B cell (primary cell): ENCODE data around the gene ADAM17. TPM values are rescaled to one million over a fixed set of nuclear protein-coding genes. Genes with fewer than 3 reads are reported as not detected.

Experiments used
- ATAC-seq: fragments of 200-7000 bp; cut with Tn5 transposase; one replicate; pipeline ENCODE4 v1.10.0; 2021; ENCODE audit warnings: low read depth, mild to moderate bottlenecking, moderate number of reproducible peaks, moderate library complexity
- CTCF ChIA-PET: fragments of 350-600 bp; sonication (Branson Sonifier 250); formaldehyde crosslinking; loops from one replicate; lab custom pipeline; 2021; ENCODE audit warnings: antibody characterized with exemption, inconsistent platforms; lab: Charles Lee
- POLR2A ChIA-PET: fragments of 350-600 bp; sonication (Branson Sonifier 250); formaldehyde crosslinking; loops from one replicate; lab custom pipeline; 2021; ENCODE audit warnings: antibody characterized with exemption; lab: Charles Lee
- DNase-seq: peaks from one replicate; pipeline ENCODE4 v3.0.0; 2013
- H2AFZ ChIP-seq: 2 replicates; pipeline ENCODE4 v1.6.1; 2012; ENCODE audit warnings: mild to moderate bottlenecking, low read depth, low read length; ENCODE audit not compliant: insufficient read depth, poor library complexity, severe bottlenecking
- H3K27ac ChIP-seq, 2 donors: 1 replicate in 1 of 2; 2 replicates in 1 of 2; pipeline ENCODE4 v1.5.1; 2012 to 2013; ENCODE audit warnings: low read length in 2 of 2, mild to moderate bottlenecking in 2 of 2, moderate library complexity in 1 of 2
- H3K27me3 ChIP-seq, 4 experiments: fragments of 200-600 bp in 1 of 4; sonication (generic) in 1 of 4; replicated peaks in 1 of 4; 1 replicate in 2 of 4; 2 replicates in 2 of 4; pipeline versions ENCODE4 v1.6.1 to v1.7.0; 2013 to 2016; ENCODE audit warnings: low read length in 3 of 4, mild to moderate bottlenecking in 2 of 4, mixed read lengths in 1 of 4, moderate library complexity in 1 of 4; ENCODE audit not compliant: insufficient read depth in 4 of 4, control insufficient read depth in 3 of 4; ENCODE audit errors: control extremely low read depth in 1 of 4
- H3K36me3 ChIP-seq, 2 experiments: replicated peaks in 1 of 2; 1 replicate in 1 of 2; 2 replicates in 1 of 2; pipeline versions ENCODE4 v1.6.1 to v1.7.1; 2013; ENCODE audit warnings: low read length in 1 of 2; ENCODE audit not compliant: insufficient read depth in 2 of 2, control insufficient read depth in 1 of 2; ENCODE audit errors: control extremely low read depth in 1 of 2, extremely low read depth in 1 of 2
- H3K4me1 ChIP-seq, 2 donors: fragments of 200-600 bp in 1 of 2; sonication (generic) in 1 of 2; 1 replicate in 1 of 2; 2 replicates in 1 of 2; pipeline versions ENCODE4 v1.5.1 to v1.6.1; 2013 to 2017; ENCODE audit warnings: low read length in 2 of 2; ENCODE audit not compliant: control insufficient read depth in 2 of 2, insufficient read depth in 2 of 2
- H3K4me2 ChIP-seq: replicated peaks from 2 replicates; pipeline ENCODE3; 2012; ENCODE audit warnings: mild to moderate bottlenecking, low read depth, low read length; ENCODE audit not compliant: poor library complexity, severe bottlenecking
- H3K4me3 ChIP-seq, 5 experiments: fragments of 200-600 bp in 1 of 5; sonication (generic) in 1 of 5; 1 replicate in 3 of 5; 2 replicates in 2 of 5; pipeline versions ENCODE4 v1.5.1 to v1.7.0; 2011 to 2016; ENCODE audit warnings: low read length in 4 of 5, mild to moderate bottlenecking in 4 of 5, low read depth in 2 of 5, control low read depth in 1 of 5, moderate library complexity in 1 of 5; ENCODE audit not compliant: insufficient read depth in 1 of 5; ENCODE audit errors: control extremely low read depth in 1 of 5, extremely low read depth in 1 of 5
- H3K79me2 ChIP-seq: fragments of 200-600 bp; sonication (generic); one replicate; pipeline ENCODE4 v1.6.0; 2016; ENCODE audit warnings: low read length; ENCODE audit not compliant: control insufficient read depth, insufficient read depth
- H3K9ac ChIP-seq: fragments of 200-600 bp; sonication (generic); 2 replicates; pipeline ENCODE4 v1.6.1; 2017; ENCODE audit warnings: mild to moderate bottlenecking, low read length, moderate library complexity
- H3K9me3 ChIP-seq, 3 donors: one replicate each; pipeline versions ENCODE4 v1.6.1 to v1.7.1; 2013; ENCODE audit warnings: low read length in 2 of 3; ENCODE audit not compliant: control insufficient read depth in 2 of 3, insufficient read depth in 1 of 3; ENCODE audit errors: control extremely low read depth in 1 of 3
- H4K20me1 ChIP-seq: 2 replicates; pipeline ENCODE4 v1.6.0; 2012; ENCODE audit warnings: mild to moderate bottlenecking, low read length; ENCODE audit not compliant: insufficient read depth, control insufficient read depth, poor library complexity, severe bottlenecking
- H3K27ac Mint-ChIP-seq: one replicate; pipeline ENCODE4 v1.8.0; 2021; ENCODE audit warnings: mixed read lengths
- H3K27me3 Mint-ChIP-seq: one replicate; pipeline ENCODE4 v1.8.0; 2021; ENCODE audit warnings: mixed read lengths
- H3K4me1 Mint-ChIP-seq: one replicate; pipeline ENCODE4 v1.8.0; 2021; ENCODE audit warnings: mixed read lengths
- H3K4me3 Mint-ChIP-seq: one replicate; pipeline ENCODE4 v1.8.0; 2021; ENCODE audit warnings: mixed read lengths
- H3K9me3 Mint-ChIP-seq: one replicate; pipeline ENCODE4 v1.8.0; 2022; ENCODE audit warnings: mixed read lengths; ENCODE audit not compliant: insufficient read depth
- EZH2 ChIP-seq: IDR thresholded peaks from 2 replicates; pipeline ENCODE4 v1.6.1; 2012; ENCODE audit warnings: borderline replicate concordance, low read depth, mild to moderate bottlenecking, moderate library complexity, low read length; ENCODE audit not compliant: insufficient read depth, poor library complexity, severe bottlenecking
- WGBS: methylation state at CpG from one replicate; pipeline ENCODE4 v1.1.5; 2013; ENCODE audit warnings: missing lambda C conversion rate; ENCODE audit not compliant: insufficient coverage; 5-methylcytosine and 5-hydroxymethylcytosine counted together
- intact Hi-C: fragments of 100-400 bp; cut with micrococcal nuclease; formaldehyde crosslinking; loops from one replicate; pipeline ENCODE4 v1.10.0; 2022
- polyA plus RNA-seq: library from polyadenylated mRNA; depleted of rRNA; stranded (reverse); fragments of >200 nt; gene quantifications from 2 replicates; pipeline ENCODE4 v1.2.3, GENCODE V29; 2012
- total RNA-seq, 2 donors: library from RNA; stranded (reverse); fragments of 120-200 nt in 1 of 2; gene quantifications; 1 replicate in 1 of 2; 2 replicates in 1 of 2; pipeline versions ENCODE4 v1.2.3 to v1.2.4, GENCODE V29; 2013 to 2022
- TF ChIP-seq, protein P1 (sequence below): fragments of 200-600 bp; IDR thresholded peaks from one replicate; pipeline ENCODE4 v1.8.0; 2022; ENCODE audit warnings: antibody characterized with exemption, mild to moderate bottlenecking

ADAM17 gene
- total and polyA plus RNA-seq, 2 donors (not counting 1 experiment from before 2014, with no cell fraction given): 13.9 to 57.8 TPM

- TF ChIP-seq, protein P1, sequence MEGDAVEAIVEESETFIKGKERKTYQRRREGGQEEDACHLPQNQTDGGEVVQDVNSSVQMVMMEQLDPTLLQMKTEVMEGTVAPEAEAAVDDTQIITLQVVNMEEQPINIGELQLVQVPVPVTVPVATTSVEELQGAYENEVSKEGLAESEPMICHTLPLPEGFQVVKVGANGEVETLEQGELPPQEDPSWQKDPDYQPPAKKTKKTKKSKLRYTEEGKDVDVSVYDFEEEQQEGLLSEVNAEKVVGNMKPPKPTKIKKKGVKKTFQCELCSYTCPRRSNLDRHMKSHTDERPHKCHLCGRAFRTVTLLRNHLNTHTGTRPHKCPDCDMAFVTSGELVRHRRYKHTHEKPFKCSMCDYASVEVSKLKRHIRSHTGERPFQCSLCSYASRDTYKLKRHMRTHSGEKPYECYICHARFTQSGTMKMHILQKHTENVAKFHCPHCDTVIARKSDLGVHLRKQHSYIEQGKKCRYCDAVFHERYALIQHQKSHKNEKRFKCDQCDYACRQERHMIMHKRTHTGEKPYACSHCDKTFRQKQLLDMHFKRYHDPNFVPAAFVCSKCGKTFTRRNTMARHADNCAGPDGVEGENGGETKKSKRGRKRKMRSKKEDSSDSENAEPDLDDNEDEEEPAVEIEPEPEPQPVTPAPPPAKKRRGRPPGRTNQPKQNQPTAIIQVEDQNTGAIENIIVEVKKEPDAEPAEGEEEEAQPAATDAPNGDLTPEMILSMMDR: no peak
- no peak for TF ChIP-seq EZH2
- peaks cover 4 to 18% of the 10 kb centered on the region in 2 experiments for H3K36me3 ChIP-seq
- CTCF ChIA-PET: interaction anchor here (0.7 to 1.5 kb wide), 2 partner anchors 10 to 12 kb away, joined by 3 read pairs; no protein-coding TSS in a partner anchor
- H3K4me1 ChIP-seq: peaks cover 43 to 64% of the 10 kb centered on the region in 2 donors
- H3K79me2 ChIP-seq: peaks cover 80% of the 10 kb centered on the region
- H3K9ac ChIP-seq: no peak overlapping the region
- Mint-ChIP-seq H3K4me1 (peaks cover 66% of the 10 kb centered on the region), H3K27ac (peak overlapping the region; percentile 59), H3K4me3 (peak overlapping the region; percentile 59), H3K27me3 (no peaks in the 10 kb centered on the region), H3K9me3 (no peaks in the 10 kb centered on the region)
- peak; percentile 38 for DNase-seq
- H4K20me1 ChIP-seq: no peaks in the 10 kb centered on the region
- POLR2A ChIA-PET: interaction anchor here (0.6 to 2.1 kb wide), 2 partner anchors 13 to 18 kb away, joined by 5 to 11 read pairs; partner anchors contain the start of gene ADAM17
- H3K4me3 ChIP-seq: no peak overlapping the region
- peak overlapping the region in 1 of 2 donors; percentile 67 for H3K27ac ChIP-seq
- ATAC-seq: no peak
- H2AFZ ChIP-seq: no peak overlapping the region
- peak overlapping the region; percentile 46 for H3K4me2 ChIP-seq
- no CpG with 5 or more reads among the region's 2 CpGs for WGBS
- peaks cover 0 to 4% (median 0%) of the 10 kb centered on the region in 3 donors for H3K9me3 ChIP-seq
- intact Hi-C loops: loop anchor here (2.0 to 5.0 kb wide), 2 partner anchors 17 to 79 kb away; partner anchors contain the start of gene ADAM17
- no peaks in the 10 kb centered on the region for H3K27me3 ChIP-seq
Measured at GRCh38 chr2:9538000-9538507, 17.6 kb downstream of the ADAM17 start.

DNA sequence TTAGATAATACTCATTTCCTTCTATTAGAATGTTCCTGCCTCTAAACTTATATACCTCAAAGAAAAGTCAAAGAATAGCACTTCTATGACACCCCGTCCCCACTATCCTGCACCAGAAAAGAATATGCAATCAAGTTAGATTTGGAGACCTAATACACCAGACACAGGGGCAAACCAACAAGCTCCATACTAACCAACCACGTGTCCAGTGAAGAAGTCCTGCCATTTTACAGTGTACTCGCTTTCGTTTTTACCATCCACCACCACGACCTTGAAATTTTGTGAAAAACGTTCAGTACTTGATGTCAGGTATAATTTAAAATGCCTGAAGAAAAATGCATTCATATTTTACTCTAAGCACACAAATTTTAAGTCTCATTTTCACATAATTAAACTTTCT lies 19.1 kb downstream of the ADAM17 start:
- no peak for TF ChIP-seq EZH2
- TF ChIP-seq, protein P1: no peak
- H3K9me3 ChIP-seq: peaks cover 0 to 4% (median 0%) of the 10 kb centered on the region in 3 donors
- CTCF ChIA-PET: interaction anchor here (0.6 to 1.9 kb wide), 3 partner anchors 9 to 20 kb away, joined by 3 to 8 read pairs (median 4); partner anchors contain the start of gene ADAM17

More for the DNA sequence above, 19.1 kb downstream of the ADAM17 start:
- Histone ChIP-seq H2AFZ (no peak overlapping the region), H3K27ac (no peak overlapping the region), H3K4me2 (no peak overlapping the region), H3K27me3 (no peaks in the 10 kb centered on the region), H3K79me2 (peaks cover 79% of the 10 kb centered on the region), H3K4me3 (no peak overlapping the region), H3K4me1 (peaks cover 30 to 54% of the 10 kb centered on the region in 2 donors), H4K20me1 (no peaks in the 10 kb centered on the region), H3K9ac (no peak overlapping the region), H3K36me3 (peaks cover 7 to 15% of the 10 kb centered on the region in 2 experiments)
- Mint-ChIP-seq H3K27ac (peak overlapping the region; percentile 47), H3K4me3 (no peak overlapping the region), H3K4me1 (peaks cover 59% of the 10 kb centered on the region), H3K9me3 (no peaks in the 10 kb centered on the region), H3K27me3 (no peaks in the 10 kb centered on the region)
- POLR2A ChIA-PET: interaction anchor here (0.6 to 0.9 kb wide), 2 partner anchors 12 to 20 kb away, joined by 3 read pairs; no protein-coding TSS in a partner anchor
- no peak for ATAC-seq
- no peak for DNase-seq
- WGBS: 100% methylated on average over 1 of the region's 6 CpGs
- intact Hi-C loops: loop anchor here (5.0 kb wide), 1 partner anchor 81 kb away; no protein-coding TSS in a partner anchor
